ENCODE measurements around the gene ARL16.
"Not testable (repeated sequence)": the region's sequence is repeated elsewhere in the genome, so short reads cannot be mapped to it uniquely, and the experiment has no call there.

The ARL16 gene

DNA sequence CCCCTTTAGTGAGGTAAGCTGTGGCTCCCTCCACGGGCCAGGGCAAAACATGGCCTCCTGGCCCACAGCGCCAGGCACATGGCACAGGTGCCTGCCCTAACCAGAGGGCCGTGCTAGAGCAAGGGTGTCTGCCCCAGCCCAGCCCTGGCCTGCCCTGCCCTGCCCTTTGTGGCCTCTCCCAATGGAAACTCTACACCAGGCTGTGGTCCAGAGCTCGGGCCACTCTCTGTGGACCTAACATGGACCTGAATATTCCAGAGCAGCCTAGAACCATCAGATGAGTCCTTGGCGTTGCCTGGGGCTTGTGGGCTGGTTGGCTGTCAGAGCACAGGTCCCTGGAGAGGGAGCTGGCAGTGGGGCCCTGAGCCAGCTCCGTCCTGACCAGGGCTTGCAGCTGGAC, 11.6 kb upstream of the ARL16 start:
- no peak for DNase-seq (ENCODE audit: low read depth in 2 of 2)

DNA sequence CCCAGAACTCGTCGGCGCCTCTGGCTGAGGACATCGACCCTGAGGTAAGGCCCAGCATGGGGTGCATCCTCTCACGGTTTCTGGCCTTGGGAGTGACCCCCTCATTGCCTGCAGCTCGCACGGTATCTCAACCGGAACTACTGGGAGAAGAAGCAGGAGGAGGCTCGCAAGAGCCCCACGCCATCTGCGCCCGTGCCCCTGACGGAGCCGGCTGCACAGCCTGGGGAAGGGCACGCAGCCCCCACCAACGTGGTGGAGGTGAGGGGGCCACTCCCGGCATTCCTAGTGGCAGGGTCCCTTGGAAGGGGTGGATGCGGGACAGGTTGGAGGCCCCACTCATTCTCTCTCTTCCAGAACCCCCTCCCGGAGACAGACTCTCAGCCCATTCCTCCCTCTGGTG, 11.2 kb upstream of the ARL16 start:
- DNase-seq (ENCODE audit: low read depth in 2 of 2), result no peak

GRCh38 chr17:81693509-81694210, 10.1 kb upstream of the ARL16 start:
- DNase-seq (ENCODE audit: low read depth in 2 of 2), result no peak

DNA sequence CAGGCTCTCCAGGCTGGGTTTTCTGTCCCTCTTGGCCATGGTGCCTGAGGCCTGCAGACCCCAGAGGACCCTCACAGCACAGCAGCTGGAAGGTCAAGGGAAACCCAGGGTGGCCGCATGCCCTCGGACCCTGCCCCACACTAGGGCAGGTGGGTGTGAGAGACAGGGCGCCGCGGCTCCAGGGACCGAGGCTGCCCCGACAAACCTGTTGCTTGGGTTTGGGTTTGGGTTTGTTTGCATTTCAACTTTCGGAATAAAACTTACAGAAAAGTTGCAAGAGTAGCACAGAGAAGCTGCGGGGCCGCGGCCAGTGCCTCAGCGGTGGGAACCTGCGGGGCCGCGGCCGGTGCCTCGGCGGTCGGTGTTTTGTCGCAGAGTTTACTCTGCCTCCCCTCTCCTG, 8.0 kb upstream of the ARL16 start:
- DNase-seq (ENCODE audit: low read depth in 2 of 2), result no peak

- no peak for DNase-seq (ENCODE audit: low read depth in 2 of 2)
Measured at GRCh38 chr17:81691196-81691595, 7.6 kb upstream of the ARL16 start.

GRCh38 chr17:81690549-81690948, 7.0 kb upstream of the ARL16 start:
- DNase-seq (ENCODE audit: low read depth in 2 of 2), result no peak

DNA sequence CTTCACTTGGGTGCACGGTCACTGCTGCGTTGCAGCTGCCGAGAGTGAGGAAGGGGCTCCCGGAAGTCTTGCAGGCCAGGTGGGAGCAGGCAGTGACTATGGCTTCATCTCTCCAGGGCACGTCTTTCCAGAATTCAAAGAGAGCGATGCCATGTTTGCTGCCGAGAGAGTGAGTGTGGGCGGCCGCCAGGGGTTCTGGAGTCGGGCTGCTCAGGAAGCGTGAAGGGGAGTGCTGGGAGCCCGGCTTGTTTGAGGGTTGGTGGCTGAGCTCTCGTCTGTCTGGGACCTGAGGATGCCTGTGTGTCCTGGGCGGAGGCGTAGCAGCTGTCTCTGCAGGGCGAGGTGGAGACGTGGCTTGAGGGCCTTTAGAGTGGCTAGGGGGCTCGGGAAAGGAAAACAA, 6.5 kb upstream of the ARL16 start:
- DNase-seq (ENCODE audit: low read depth in 2 of 2), result no peak

- no peak for DNase-seq (ENCODE audit: low read depth in 2 of 2)
Measured at GRCh38 chr17:81688616-81689015, 5.0 kb upstream of the ARL16 start.

DNA sequence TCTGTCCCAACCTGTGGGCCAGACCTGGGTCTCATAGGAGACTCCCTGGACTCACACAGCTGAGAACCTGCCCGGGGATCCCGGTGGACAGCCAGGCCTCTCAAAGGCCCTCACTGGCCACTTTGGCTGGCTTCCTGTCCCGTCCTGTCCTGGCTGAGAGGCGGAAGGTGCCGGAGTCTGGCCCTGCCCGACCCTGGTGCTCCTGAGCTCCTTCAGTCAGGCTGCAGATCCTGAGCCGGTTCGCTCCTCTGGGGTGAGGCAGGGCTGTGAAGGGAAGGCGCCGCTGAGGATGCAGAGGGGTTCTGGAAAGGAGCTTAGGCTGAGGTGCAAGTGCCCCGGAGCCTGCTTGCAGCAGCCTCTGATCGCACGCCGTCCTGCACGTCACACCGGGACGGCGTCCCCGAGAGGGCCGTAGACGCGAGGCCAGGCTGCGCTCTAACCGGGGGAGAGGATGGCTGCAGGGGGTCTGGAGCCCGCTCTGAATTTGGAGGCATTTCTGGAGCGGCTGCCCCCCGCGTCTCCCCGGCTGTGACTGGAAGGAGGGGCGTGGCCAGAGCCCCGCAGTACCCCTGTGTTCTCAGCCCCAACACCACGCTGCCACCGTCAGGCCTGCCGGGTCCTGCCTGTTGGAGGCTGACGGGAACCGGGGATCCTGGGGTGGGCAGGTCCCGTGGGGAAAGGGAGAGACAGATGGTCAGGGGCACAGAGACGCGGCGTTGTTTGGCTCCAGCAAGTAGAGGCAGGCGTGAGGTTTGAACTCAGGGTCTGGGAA, 4.4 kb upstream of the ARL16 start:
- no peak for DNase-seq (ENCODE audit: low read depth in 2 of 2)

GRCh38 chr17:81686614-81687013, 3.0 kb upstream of the ARL16 start:
- no peak for DNase-seq (ENCODE audit: low read depth in 2 of 2)

GRCh38 chr17:81685108-81685507, 1.5 kb upstream of the ARL16 start:
- DNase-seq (ENCODE audit: low read depth in 2 of 2), result no peak

DNA sequence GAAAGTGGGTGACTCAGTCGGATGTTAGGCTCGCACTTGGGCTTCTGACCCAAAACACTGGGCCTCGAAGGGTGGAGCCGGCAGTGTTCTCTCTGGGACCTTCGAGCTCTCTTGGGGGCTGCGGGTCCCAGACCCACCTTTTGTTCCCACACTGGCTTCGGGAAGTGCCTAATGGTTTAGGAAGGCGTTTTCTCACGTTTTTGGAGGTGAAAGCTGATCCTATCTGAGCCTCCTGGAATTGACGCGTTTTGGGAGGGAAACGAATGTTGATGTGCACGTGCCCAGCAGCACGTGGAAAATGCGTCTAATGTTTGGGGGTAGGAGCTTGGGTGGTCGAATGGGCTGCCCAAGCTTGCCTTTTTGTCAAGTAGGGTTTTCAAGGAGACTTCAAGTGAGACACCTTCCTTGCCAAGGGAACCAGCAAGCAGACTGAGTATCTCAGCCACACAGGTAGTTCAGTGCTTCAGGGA, 880 bp upstream of the ARL16 start:
- DNase-seq (ENCODE audit: low read depth in 2 of 2), result no peak

DNA sequence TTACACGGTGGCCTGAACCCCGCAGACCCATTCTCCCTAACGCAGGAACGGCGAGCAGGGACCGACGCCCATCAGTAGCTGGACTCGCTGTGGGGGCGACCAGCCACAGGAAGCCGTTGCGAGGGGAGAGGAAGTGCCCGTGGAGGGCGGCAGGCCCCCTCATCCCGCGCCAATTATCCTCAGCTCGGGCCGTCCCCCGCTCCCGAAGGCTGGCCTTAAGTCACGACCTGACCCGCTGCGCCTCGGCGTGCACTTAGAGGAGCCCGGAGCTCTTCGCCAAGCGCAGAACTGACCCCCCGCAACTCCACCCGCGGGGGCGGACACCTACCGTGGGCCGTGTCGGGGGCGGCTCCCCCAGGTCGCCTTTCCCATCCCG, 401 bp downstream of the ARL16 start:
- no peak for DNase-seq (ENCODE audit: low read depth in 2 of 2)

GRCh38 chr17:81682565-81683207, 911 bp downstream of the ARL16 start:
- no peak for DNase-seq (ENCODE audit: low read depth in 2 of 2)

GRCh38 chr17:81681672-81682071, 1.9 kb downstream of the ARL16 start:
- no peak for DNase-seq (ENCODE audit: low read depth in 2 of 2)

DNA sequence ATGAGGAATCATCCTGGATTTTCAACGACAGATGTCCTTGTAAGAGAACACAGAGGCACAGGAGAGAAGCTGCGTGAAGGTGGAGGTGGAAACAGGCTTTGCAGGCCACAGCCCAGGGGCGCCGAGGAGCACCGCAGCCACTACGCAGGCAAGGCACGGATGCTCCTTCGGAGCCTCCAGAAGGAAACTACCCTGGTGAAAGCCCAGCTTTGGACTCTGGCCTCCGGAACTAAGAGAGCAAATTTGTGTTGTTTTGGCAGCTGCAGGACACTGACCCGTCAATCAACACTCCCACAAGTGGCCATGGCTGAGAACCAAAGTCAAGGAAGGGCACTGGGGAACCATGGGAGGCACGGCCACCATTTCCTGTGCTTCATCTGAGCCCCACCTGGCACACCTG, 3.4 kb downstream of the ARL16 start:
- DNase-seq (ENCODE audit: low read depth in 2 of 2), result no peak

DNA sequence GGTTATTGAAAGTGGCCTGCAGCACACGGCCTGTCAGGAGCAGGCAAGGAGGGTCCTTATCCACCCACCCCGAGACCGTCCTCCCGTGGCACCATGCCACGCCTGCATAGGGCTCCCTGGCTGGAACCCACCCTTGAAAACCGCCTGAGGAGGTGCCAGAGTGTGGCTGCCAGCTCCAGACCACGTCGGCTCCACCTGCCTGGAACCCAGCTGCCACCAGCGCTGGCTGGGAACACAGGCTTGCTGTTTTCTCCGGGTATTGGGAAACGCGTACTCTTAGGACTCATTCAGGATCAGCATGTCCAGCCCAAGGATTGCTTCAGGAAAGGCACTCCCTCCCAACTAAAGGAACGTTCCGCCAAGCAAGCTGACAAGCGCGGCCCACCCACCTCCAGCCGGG, 6.7 kb downstream of the ARL16 start:
- no peak for DNase-seq (ENCODE audit: low read depth in 2 of 2)

- not testable (repeated sequence) for DNase-seq (ENCODE audit: low read depth in 2 of 2)
Measured at GRCh38 chr17:81675515-81676221, 7.9 kb downstream of the ARL16 start.

- DNase-seq (ENCODE audit: low read depth in 2 of 2), result no peak
Measured at GRCh38 chr17:81673561-81674258, 9.9 kb downstream of the ARL16 start.

GRCh38 chr17:81672954-81673353, 10.6 kb downstream of the ARL16 start:
- no peak for DNase-seq (ENCODE audit: low read depth in 2 of 2)

DNA sequence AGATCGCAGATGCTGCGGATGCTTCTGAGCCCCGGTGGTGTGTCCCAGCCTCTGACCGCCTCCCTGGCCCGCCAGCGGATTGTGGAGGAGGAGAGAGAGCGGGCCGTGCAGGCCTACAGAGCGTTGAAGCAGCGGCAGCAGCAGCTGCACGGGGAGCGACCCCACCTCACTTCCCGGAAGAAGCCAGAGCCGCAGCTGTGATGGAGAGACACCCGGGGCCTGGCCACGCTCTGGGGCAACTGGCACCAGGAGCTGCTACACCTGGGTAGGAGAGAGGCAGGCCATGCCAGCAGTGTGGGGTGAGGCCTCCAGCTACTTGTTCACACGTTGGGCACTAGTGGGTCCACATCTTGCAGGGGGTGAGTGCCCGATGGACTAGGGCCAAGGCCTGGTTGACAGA, 11.1 kb downstream of the ARL16 start:
- DNase-seq (ENCODE audit: low read depth in 2 of 2), result no peak

- no peak for DNase-seq (ENCODE audit: low read depth in 2 of 2)
Measured at GRCh38 chr17:81667754-81668153, 15.8 kb downstream of the ARL16 start.

All from stimulated activated CD4-positive, alpha-beta T cell treated with anti-CD3 and anti-CD28 coated beads, Interleukin-1b, Interleukin-23, amount 100 ng/mL, for 1 hour (primary cell).